Peyer's patch (tissue), 4 donors: ENCODE data around the gene FUNDC2. TPM values are rescaled to one million over a fixed set of nuclear protein-coding genes. Genes with fewer than 3 reads are reported as not detected.

ENCODE experiments used
- DNase-seq, 3 donors: peaks; one replicate each; pipeline ENCODE4 v3.0.0-alpha.2; 2017 to 2019
- H3K27ac ChIP-seq, 4 donors: fragments of 200-600 bp; sonication (generic); one replicate each; pipeline ENCODE4 v1.5.1; 2016 to 2019
- H3K27me3 ChIP-seq, 2 donors: fragments of 200-600 bp; sonication (generic); one replicate each; pipeline ENCODE4 v1.5.1; 2019
- H3K36me3 ChIP-seq, 3 donors: fragments of 200-600 bp; sonication (generic); one replicate each; pipeline ENCODE4 v1.5.1; 2016 to 2019
- H3K4me1 ChIP-seq, 4 donors: fragments of 200-600 bp; sonication (generic); one replicate each; pipeline ENCODE4 v1.5.1; 2016 to 2019
- H3K4me3 ChIP-seq, 4 donors: fragments of 200-600 bp; sonication (generic); 1 replicate in 3 of 4; 2 replicates in 1 of 4; pipeline ENCODE4 v1.5.1; 2016 to 2019; ENCODE audit warnings: mild to moderate bottlenecking in 1 of 4
- H3K9me3 ChIP-seq, 4 donors: fragments of 200-600 bp; sonication (generic); one replicate each; pipeline ENCODE4 v1.5.1; 2016 to 2019; ENCODE audit warnings: mild to moderate bottlenecking in 1 of 4
- CTCF ChIP-seq, 6 experiments: fragments of 450-650 bp in 4 of 6; fragments of 200-600 bp in 2 of 6; sonication (generic) in 1 of 6; IDR thresholded peaks; one replicate each; pipeline ENCODE4 v1.5.1; 2017 to 2019; ENCODE audit warnings: antibody characterized with exemption in 6 of 6, mild to moderate bottlenecking in 3 of 6, moderate library complexity in 1 of 6
- POLR2A ChIP-seq, 2 donors: fragments of 450-650 bp; IDR thresholded peaks; one replicate each; pipeline ENCODE4 v1.5.1; 2017; ENCODE audit warnings: antibody characterized with exemption in 2 of 2, mild to moderate bottlenecking in 2 of 2, moderate library complexity in 2 of 2
- total RNA-seq, 4 donors: library from RNA; depleted of rRNA; stranded (reverse); fragments of >200 nt; gene quantifications; one replicate each; pipeline ENCODE4 v1.1.0, GENCODE V29; 2016

The FUNDC2 gene
- total RNA-seq, 4 donors from 2014 or later = 20.7 to 41.7 (median 35.1) TPM

- H3K4me3 ChIP-seq = no peak overlapping the region
- TF ChIP-seq POLR2A (IDR thresholded peaks at IDR 0.05) = no peak
- TF ChIP-seq CTCF (IDR thresholded peaks at IDR 0.05) = no peak
- DNase-seq = no peak
Observed at GRCh38 chrX:155065035-155065734, 38.5 kb downstream of the FUNDC2 start.

GRCh38 chrX:155068165-155068564, 41.5 kb downstream of the FUNDC2 start:
- TF ChIP-seq CTCF (IDR thresholded peaks at IDR 0.05) (no peak), POLR2A (IDR thresholded peaks at IDR 0.05) (no peak)
- H3K36me3 ChIP-seq = no peaks in the 10 kb centered on the region
- no peaks in the 10 kb centered on the region for H3K27me3 ChIP-seq
- DNase-seq = no peak
- H3K27ac ChIP-seq = no peak overlapping the region
- H3K4me1 ChIP-seq = peaks cover 0 to 7% (median 0%) of the 10 kb centered on the region in 4 donors
- H3K4me3 ChIP-seq = no peak overlapping the region
- H3K9me3 ChIP-seq = no peaks in the 10 kb centered on the region

More at GRCh38 chrX:155065035-155065734, 38.5 kb downstream of the FUNDC2 start:
- Histone ChIP-seq H3K27me3 (no peaks in the 10 kb centered on the region), H3K9me3 (no peaks in the 10 kb centered on the region), H3K27ac (no peak overlapping the region), H3K4me1 (no peaks in the 10 kb centered on the region), H3K36me3 (no peaks in the 10 kb centered on the region)

GRCh38 chrX:155069414-155069813, 42.8 kb downstream of the FUNDC2 start:
- Histone ChIP-seq H3K4me3 (peak overlapping the region in 2 of 4 donors; percentile 65 to 75), H3K36me3 (no peaks in the 10 kb centered on the region)
- TF ChIP-seq POLR2A (IDR thresholded peaks at IDR 0.05) (no peak), CTCF (IDR thresholded peaks at IDR 0.05) (no peak)

GRCh38 chrX:155070038-155070437, 43.4 kb downstream of the FUNDC2 start:
- Histone ChIP-seq H3K27ac (peak overlapping the region in 2 of 4 donors; percentile 80 to 92), H3K36me3 (no peaks in the 10 kb centered on the region), H3K4me1 (peaks cover 0 to 7% (median 0%) of the 10 kb centered on the region in 4 donors), H3K27me3 (no peaks in the 10 kb centered on the region), H3K9me3 (no peaks in the 10 kb centered on the region), H3K4me3 (peak overlapping the region; percentile 54 to 75 (median 60))
- TF ChIP-seq CTCF (IDR thresholded peaks at IDR 0.05) (no peak), POLR2A (IDR thresholded peaks at IDR 0.05) (no peak)
- DNase-seq = no peak

More at GRCh38 chrX:155069414-155069813, 42.8 kb downstream of the FUNDC2 start:
- H3K27me3 ChIP-seq = no peaks in the 10 kb centered on the region
- H3K9me3 ChIP-seq = no peaks in the 10 kb centered on the region
- no peak overlapping the region for H3K27ac ChIP-seq
- no peak for DNase-seq
- peaks cover 0 to 7% (median 0%) of the 10 kb centered on the region in 4 donors for H3K4me1 ChIP-seq

GRCh38 chrX:155070663-155070974, 44.0 kb downstream of the FUNDC2 start:
- peak in 1 of 3 donors; percentile 42 for DNase-seq
- H3K4me3 ChIP-seq = peak overlapping the region; percentile 54 to 75 (median 60)

More at GRCh38 chrX:155070663-155070974, 44.0 kb downstream of the FUNDC2 start:
- H3K9me3 ChIP-seq = no peaks in the 10 kb centered on the region
- TF ChIP-seq CTCF (IDR thresholded peaks at IDR 0.05) = no peak
- no peak for TF ChIP-seq POLR2A (IDR thresholded peaks at IDR 0.05)
- H3K27me3 ChIP-seq = no peaks in the 10 kb centered on the region
- peaks cover 0 to under 1% (median 0%) of the 10 kb centered on the region in 3 donors for H3K36me3 ChIP-seq
- peaks cover 0 to 7% (median 0%) of the 10 kb centered on the region in 4 donors for H3K4me1 ChIP-seq
- H3K27ac ChIP-seq = peak overlapping the region; percentile 80 to 92 (median 84)
